LHCN-M2 (cell line): ENCODE results near the gene CCDC92B. TPM values are rescaled to one million over a fixed set of nuclear protein-coding genes. Genes with fewer than 3 reads are reported as not detected.
"Not testable (repeated sequence)": the region's sequence is repeated elsewhere in the genome, so short reads cannot be mapped to it uniquely, and the experiment has no call there.

Experiments used
- DNase-seq: peaks from one replicate; pipeline ENCODE4 v3.0.0-alpha.2; 2012; ENCODE audit warnings: low read depth
- total RNA-seq: library from RNA; depleted of rRNA; stranded (reverse); fragments of >200 nt; gene quantifications from 2 replicates; pipeline ENCODE4 v1.2.3, GENCODE V29; 2014; rRNA removed

The CCDC92B gene
- total RNA-seq, 1 experiment from 2014 or later = not detected

GRCh38 chr17:2690165-2691068 lies 59.0 kb downstream of the CCDC92B start:
- no peak for DNase-seq

GRCh38 chr17:2689411-2690164 lies 59.9 kb downstream of the CCDC92B start:
- DNase-seq = no peak

DNA sequence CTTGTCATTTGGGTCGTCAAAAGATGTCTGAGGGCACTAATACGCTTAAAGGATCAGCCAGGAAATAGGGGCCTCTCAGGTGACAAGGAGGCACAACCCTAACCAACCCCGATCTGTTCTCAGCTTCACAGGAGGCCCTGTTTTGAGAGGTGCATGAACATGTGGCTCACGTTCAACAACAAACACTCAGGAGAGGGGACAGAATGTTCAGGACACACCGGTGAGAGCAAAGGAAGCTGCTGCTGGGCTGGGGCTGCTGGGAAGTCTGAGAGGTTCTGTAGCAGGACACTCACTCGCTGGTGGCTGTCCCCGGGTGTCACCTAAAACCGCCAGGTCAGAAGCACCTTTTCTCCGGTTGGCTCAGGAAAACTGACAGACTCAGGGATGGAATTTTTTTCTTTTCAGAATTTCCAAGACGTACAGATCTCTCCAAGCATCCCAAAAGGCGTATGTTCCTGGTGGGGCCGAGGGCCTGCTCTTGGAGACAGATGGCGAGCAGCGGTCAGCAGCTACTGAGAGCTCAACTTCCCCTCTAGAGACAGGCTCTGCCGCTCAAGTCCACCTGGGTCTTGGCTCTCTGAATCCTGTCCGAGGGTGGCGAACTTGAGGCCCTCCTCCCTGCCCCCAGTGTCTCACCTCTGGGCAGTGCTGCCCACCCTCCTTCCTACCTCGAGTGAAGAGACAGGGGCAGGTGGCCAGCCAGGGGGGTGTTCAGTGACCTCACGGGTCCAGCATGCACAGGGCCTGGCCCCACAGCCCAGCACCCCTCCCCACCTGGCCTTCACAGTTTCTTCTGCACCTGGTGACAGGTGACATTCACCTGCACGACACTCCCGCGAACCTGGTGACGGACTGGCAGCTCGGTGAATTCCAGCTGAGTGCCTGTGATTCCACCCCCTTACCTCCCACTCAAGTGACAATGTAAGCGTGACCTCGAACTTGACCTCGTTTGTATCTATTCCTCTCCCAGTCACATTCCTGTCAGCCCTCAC lies 60.8 kb downstream of the CCDC92B start:
- no peak for DNase-seq

GRCh38 chr17:2687074-2687418 lies 62.4 kb downstream of the CCDC92B start:
- DNase-seq = no peak

DNA sequence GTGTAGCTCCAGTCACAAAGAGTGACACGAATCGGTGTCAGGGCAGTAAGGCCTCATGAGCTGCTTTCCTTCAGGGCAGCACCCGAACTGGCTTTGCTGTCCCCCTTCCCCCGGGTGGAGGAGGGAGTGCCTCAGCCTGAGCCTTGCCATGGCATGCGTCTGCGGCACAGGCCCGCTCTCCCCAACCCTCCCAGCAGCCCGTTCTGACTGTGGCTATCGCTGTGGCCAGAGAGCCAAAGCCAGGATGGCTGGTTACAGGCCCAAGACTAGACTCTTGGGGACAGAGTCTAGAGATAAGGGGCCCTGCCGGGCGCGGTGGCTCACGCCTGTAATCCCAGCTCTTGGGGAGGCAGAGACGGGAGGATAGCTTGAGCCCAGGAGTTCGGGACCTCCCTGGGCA lies 63.8 kb downstream of the CCDC92B start:
- no peak for DNase-seq

- no peak for DNase-seq
Measured at GRCh38 chr17:2684549-2684948, 64.9 kb downstream of the CCDC92B start.

- no peak for DNase-seq
Measured at GRCh38 chr17:2683912-2684311, 65.5 kb downstream of the CCDC92B start.

- DNase-seq = no peak
Measured at GRCh38 chr17:2682176-2682938, 67.1 kb downstream of the CCDC92B start.

GRCh38 chr17:2681650-2682049 lies 67.8 kb downstream of the CCDC92B start:
- DNase-seq = no peak

DNA sequence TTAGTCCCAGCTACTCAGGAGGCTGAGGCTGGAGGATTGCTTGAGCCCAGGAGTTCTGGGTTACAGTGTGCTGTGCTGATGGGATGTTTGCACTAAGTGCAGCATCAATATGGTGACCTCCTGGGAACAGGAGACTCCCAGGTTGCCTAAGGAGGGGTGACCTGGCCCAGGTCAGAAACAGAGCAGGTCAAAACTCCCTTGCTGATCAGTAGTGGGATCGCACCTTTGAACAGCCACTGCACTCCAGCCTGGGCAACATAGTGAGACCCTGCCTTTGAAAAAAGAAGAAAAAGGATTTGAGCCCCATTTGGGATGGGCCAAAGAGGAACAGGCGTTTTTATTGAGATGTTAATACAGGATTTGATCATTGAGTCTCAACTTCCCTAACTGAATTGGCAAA lies 68.5 kb downstream of the CCDC92B start:
- no peak for DNase-seq

DNA sequence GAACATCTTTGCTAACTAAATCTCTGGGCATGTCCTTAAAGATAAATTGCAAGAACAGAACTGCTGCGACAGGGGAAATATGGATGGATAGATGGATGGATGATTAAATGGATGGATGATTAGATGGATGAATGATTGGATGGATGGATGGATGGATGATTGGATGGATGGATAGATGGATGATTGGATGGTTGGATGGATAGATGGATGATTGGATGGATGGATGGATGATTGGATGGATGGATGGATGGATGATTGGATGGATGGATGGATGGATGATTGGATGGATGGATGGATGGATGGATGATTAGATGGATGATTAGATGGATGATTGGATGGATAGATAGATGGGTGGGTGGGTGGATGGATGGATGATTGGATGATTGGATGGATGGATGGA lies 70.2 kb downstream of the CCDC92B start:
- not testable (repeated sequence) for DNase-seq

Other genes with a start within 250 kb of the CCDC92B start
- gene METTL16, start 237.8 kb downstream of the CCDC92B start, total RNA-seq = 17.8 and 22.4 TPM in 2 replicates
- gene PAFAH1B1, start 156.0 kb downstream of the CCDC92B start, total RNA-seq = 59.1 and 89.2 TPM in 2 replicates
- gene CLUH, start 37.9 kb downstream of the CCDC92B start, total RNA-seq = 52.5 and 60.3 TPM in 2 replicates
- gene RAP1GAP2, start 46.8 kb upstream of the CCDC92B start, total RNA-seq = 0.57 and 0.77 TPM in 2 replicates